ENCODE measurements around the gene HCK.

The HCK gene

DNA sequence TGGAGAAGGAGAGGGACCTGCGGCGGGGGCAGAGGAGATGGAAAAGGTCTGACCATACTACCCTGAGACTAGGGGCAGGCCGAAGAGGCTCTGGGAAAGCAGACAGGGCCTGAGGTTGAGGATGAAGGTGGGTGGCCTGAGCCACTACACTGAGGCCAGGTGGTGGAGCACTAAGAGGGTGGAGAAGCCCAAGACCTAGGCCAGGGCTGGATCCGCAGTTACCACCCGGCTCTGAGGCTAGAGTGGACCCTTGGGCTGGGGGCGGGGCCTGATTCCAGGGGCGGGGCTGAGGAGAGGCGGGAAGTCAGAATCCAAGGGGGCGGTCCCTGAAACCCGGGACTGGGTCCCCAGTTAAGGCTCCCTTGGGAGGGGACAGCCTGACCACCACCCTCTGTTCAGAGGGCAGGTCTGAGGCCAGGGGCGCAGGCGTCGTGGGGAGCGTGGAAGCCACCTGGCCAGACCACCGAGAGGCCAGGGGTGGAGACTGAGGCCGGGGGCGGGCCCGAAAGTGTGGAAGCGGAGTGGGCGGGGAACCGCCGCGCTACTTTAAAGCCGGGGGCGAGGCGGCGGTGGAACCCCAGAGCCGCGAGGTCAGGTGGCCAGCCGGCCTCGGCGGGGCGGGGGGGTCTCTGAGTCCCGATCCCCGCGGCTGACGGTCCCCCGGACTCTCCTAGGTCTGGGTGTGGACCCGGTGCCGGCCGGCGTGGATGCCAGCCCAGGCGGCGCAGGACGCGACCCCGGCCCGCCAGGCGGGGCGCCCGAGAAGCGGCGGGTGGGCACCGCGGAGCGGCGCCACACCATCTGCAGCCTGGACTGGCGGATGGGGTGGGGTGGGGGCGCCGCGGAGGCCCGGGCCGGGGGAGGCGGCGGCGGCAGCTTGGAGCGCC lies 33.5 kb upstream of the HCK start:
- no peak for DNase-seq (ENCODE audit: low read depth)
- TF ChIP-seq, protein P1, sequence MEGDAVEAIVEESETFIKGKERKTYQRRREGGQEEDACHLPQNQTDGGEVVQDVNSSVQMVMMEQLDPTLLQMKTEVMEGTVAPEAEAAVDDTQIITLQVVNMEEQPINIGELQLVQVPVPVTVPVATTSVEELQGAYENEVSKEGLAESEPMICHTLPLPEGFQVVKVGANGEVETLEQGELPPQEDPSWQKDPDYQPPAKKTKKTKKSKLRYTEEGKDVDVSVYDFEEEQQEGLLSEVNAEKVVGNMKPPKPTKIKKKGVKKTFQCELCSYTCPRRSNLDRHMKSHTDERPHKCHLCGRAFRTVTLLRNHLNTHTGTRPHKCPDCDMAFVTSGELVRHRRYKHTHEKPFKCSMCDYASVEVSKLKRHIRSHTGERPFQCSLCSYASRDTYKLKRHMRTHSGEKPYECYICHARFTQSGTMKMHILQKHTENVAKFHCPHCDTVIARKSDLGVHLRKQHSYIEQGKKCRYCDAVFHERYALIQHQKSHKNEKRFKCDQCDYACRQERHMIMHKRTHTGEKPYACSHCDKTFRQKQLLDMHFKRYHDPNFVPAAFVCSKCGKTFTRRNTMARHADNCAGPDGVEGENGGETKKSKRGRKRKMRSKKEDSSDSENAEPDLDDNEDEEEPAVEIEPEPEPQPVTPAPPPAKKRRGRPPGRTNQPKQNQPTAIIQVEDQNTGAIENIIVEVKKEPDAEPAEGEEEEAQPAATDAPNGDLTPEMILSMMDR (conservative IDR thresholded peaks at IDR 0.05; ENCODE audit: low read length) = no peak
- H3K4me3 ChIP-seq (ENCODE audit: low read length) = peak overlapping the region; percentile 9; the same call in 1 of the 2 replicates

DNA sequence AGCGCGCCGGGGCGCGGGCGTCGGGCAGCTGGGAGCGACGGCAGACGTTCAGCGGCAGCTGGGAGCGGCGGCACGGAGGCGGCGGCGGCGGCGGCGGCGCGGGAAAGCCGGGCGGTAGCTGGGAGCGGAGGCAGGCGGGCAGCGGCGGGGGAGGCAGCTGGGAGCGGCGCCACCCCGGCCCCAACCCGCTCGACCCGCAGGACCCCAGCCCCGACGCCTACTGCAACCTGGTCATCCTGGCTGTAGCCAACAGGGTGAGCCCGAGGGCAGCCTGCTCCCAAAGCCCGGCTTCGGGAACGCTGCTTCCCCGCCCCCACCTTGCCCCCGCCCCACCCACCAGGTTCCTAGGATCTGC lies 32.9 kb upstream of the HCK start:
- TF ChIP-seq, protein P1 (conservative IDR thresholded peaks at IDR 0.05; ENCODE audit: low read length) = no peak
- H3K4me3 ChIP-seq (ENCODE audit: low read length) = no peak overlapping the region
- no peak for DNase-seq (ENCODE audit: low read depth)

DNA sequence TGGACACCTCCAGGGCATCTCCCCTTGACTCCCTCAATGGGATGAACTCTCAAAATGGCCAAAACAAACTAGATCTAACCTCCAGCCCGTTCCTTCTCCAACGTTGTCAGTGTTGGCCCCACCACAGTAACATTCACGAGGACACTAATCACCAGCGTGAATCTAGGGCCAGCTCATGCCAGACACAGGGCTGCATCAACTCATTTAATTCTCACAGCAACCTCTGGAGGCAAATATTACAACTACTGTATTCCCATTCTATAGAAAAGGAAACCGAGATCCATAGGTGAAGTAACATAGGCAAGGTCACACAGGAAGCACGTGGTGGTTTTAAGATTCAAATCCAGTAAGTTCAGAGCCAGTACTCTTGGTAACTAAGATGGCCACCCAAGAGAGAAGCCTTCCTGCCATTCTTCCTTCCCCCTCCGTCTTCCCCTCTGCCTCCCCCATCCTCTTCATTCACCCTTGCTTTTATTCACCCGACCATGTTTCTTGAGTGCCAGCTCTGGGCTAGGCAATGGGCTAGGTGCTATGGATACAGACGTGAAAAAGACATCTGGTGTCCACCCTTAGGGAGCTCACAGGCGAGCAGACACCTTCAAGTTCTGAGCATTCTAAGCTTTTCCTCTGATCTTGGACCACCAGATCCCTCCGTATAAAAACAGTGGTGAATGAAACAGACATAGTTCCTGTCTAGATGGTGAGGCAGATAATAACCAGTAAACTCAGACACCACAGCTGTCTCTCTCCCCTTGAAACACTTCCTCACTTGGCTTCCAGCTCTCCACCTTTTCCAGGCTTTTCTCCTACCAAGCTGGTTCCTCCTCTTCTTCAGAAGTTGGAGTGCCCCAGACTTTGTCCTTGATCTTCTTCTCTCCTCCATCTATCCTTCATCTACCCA lies 32.2 kb upstream of the HCK start:
- DNase-seq (ENCODE audit: low read depth) = no peak
- TF ChIP-seq, protein P1 (conservative IDR thresholded peaks at IDR 0.05; ENCODE audit: low read length) = no peak
- H3K4me3 ChIP-seq (ENCODE audit: low read length) = no peak overlapping the region

DNA sequence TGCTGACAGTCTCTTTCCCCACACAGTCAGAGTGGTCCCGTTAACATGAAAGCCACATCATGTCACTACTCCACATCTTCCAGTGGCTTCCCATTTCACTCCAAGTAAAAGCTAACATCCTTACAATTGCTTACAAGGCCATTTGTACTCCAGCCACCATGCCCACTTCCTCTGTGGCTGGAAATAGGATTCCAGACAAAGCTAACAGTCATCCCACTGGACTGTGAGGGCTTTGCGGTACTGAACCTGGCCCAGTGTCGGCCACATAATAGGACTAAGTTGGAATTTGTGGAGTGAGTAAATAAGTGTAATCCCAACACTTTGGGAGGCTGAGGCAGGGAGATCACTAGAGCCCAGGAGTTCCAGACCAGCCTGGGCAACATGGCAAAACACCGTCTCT lies 31.0 kb upstream of the HCK start:
- DNase-seq (ENCODE audit: low read depth) = peak; percentile 16
- no peak overlapping the region for H3K4me3 ChIP-seq (ENCODE audit: low read length)
- TF ChIP-seq, protein P1 (conservative IDR thresholded peaks at IDR 0.05; ENCODE audit: low read length) = no peak

DNA sequence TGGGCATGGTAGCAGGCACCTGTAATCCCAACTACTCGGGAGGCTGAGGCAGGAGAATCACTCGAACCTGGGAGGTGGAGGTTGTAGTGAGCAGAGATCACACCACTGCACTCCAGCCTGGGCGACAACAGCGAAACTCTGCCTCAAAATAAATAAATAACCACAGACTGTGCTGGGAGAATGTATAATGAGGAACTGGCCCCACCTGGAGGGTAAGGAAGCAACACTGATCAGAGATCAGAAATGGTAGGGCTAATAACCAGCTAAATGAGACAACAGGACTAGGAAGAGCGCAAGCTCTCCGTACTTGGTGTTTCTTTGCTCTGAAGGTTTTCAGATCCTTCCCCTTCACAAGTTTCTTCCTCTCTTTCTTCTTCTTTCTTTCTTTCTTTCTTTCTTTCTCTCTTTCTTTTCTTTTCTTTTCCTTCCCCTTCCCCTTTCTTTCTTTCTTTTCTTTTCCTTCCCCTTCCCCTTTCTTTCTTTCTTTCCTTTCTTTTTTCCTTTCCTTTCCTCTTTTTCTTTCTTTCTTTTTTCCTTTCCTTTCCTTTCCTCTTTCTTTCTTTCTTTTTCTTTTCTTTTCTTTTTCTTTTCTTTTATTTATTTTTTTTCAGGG lies 27.3 kb upstream of the HCK start:
- no peak for DNase-seq (ENCODE audit: low read depth)
- no peak overlapping the region for H3K4me3 ChIP-seq (ENCODE audit: low read length)
- TF ChIP-seq, protein P1 (conservative IDR thresholded peaks at IDR 0.05; ENCODE audit: low read length) = no peak

DNA sequence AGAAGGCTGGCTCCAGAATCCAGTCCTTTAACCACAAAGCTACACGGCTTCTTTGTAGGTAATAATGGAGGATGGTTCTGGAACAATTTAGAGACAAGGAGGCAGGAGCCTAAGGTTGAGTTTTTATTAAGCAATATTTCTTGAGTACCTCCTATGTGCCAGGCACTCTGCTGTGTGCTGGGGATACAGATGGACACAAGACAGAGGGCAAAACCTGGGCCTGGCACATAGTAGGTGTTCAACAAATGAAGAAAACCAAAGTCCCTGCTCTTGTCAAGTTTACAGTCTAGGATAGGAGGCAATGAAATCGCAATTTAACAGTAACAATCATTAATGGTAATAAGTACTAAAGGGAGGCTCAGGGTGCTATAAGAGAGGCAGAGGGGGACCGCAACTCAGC lies 24.4 kb upstream of the HCK start:
- H3K4me3 ChIP-seq (ENCODE audit: low read length) = no peak overlapping the region
- DNase-seq (ENCODE audit: low read depth) = no peak
- TF ChIP-seq, protein P1 (conservative IDR thresholded peaks at IDR 0.05; ENCODE audit: low read length) = no peak
